Activated B cell treated with CpG ODN at 0.5 μM for 24 hours (primary cell): Measurements from ENCODE around the gene APOC3. TPM values are rescaled to one million over a fixed set of nuclear protein-coding genes. Genes with fewer than 3 reads are reported as not detected.

ENCODE experiments used
- ATAC-seq: fragments of 200-7000 bp; cut with Tn5 transposase; one replicate; pipeline ENCODE4 v1.10.0; 2021; ENCODE audit warnings: low read depth, mild to moderate bottlenecking, moderate library complexity
- CTCF ChIA-PET: fragments of 350-600 bp; sonication (Branson Sonifier 250); formaldehyde crosslinking; loops from one replicate; lab custom pipeline; 2021; ENCODE audit warnings: antibody characterized with exemption; lab: Charles Lee
- POLR2A ChIA-PET: fragments of 350-600 bp; sonication (Branson Sonifier 250); formaldehyde crosslinking; loops from one replicate; lab custom pipeline; 2021; ENCODE audit warnings: antibody characterized with exemption; lab: Charles Lee
- DNase-seq: peaks from one replicate; pipeline ENCODE4 v3.0.0; 2022
- H3K27ac Mint-ChIP-seq: one replicate; pipeline ENCODE4 v1.8.0; 2020; ENCODE audit warnings: mixed read lengths
- H3K27me3 Mint-ChIP-seq: one replicate; pipeline ENCODE4 v1.8.0; 2021; ENCODE audit warnings: mixed read lengths
- H3K36me3 Mint-ChIP-seq: one replicate; pipeline ENCODE4 v1.8.0; 2021; ENCODE audit warnings: low read depth, mixed read lengths
- H3K4me1 Mint-ChIP-seq: one replicate; pipeline ENCODE4 v1.8.0; 2021; ENCODE audit warnings: mixed read lengths
- H3K4me3 Mint-ChIP-seq: one replicate; pipeline ENCODE4 v1.8.0; 2020; ENCODE audit warnings: mild to moderate bottlenecking, mixed read lengths
- H3K9me3 Mint-ChIP-seq: one replicate; pipeline ENCODE4 v1.8.0; 2020; ENCODE audit warnings: mixed read lengths
- intact Hi-C: fragments of 100-400 bp; cut with micrococcal nuclease; formaldehyde crosslinking; loops from one replicate; pipeline ENCODE4 v1.15.1; 2024
- total RNA-seq: library from RNA; stranded (reverse); gene quantifications from 2 replicates; pipeline ENCODE4 v1.2.3, GENCODE V29; 2022
- TF ChIP-seq, protein P1 (sequence below): fragments of 200-600 bp; IDR thresholded peaks from one replicate; pipeline ENCODE4 v1.8.0; 2022; ENCODE audit warnings: antibody characterized with exemption, mild to moderate bottlenecking

APOC3 gene
- total RNA-seq, 1 donor from 2014 or later, result not detected

GRCh38 chr11:116869610-116870009 is 39.9 kb downstream of the APOC3 start:
- ChIA-PET POLR2A (interaction anchor here (0.6 kb wide), 1 partner anchor 275 kb away, joined by 3 read pairs; no protein-coding TSS in a partner anchor), CTCF (interaction anchor here (0.9 to 1.0 kb wide), 2 partner anchors 230 to 237 kb away, joined by 3 read pairs; no protein-coding TSS in a partner anchor)
- no peak overlapping the region for H3K27ac Mint-ChIP-seq
- peaks cover 95% of the 10 kb centered on the region for H3K36me3 Mint-ChIP-seq
- TF ChIP-seq, protein P1, sequence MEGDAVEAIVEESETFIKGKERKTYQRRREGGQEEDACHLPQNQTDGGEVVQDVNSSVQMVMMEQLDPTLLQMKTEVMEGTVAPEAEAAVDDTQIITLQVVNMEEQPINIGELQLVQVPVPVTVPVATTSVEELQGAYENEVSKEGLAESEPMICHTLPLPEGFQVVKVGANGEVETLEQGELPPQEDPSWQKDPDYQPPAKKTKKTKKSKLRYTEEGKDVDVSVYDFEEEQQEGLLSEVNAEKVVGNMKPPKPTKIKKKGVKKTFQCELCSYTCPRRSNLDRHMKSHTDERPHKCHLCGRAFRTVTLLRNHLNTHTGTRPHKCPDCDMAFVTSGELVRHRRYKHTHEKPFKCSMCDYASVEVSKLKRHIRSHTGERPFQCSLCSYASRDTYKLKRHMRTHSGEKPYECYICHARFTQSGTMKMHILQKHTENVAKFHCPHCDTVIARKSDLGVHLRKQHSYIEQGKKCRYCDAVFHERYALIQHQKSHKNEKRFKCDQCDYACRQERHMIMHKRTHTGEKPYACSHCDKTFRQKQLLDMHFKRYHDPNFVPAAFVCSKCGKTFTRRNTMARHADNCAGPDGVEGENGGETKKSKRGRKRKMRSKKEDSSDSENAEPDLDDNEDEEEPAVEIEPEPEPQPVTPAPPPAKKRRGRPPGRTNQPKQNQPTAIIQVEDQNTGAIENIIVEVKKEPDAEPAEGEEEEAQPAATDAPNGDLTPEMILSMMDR, result no peak
- intact Hi-C loops, result no loop called here
- H3K27me3 Mint-ChIP-seq, result no peaks in the 10 kb centered on the region
- DNase-seq (no peak), ATAC-seq (no peak)
- no peaks in the 10 kb centered on the region for H3K4me1 Mint-ChIP-seq
- H3K9me3 Mint-ChIP-seq, result no peaks in the 10 kb centered on the region
- H3K4me3 Mint-ChIP-seq, result no peak overlapping the region

DNA sequence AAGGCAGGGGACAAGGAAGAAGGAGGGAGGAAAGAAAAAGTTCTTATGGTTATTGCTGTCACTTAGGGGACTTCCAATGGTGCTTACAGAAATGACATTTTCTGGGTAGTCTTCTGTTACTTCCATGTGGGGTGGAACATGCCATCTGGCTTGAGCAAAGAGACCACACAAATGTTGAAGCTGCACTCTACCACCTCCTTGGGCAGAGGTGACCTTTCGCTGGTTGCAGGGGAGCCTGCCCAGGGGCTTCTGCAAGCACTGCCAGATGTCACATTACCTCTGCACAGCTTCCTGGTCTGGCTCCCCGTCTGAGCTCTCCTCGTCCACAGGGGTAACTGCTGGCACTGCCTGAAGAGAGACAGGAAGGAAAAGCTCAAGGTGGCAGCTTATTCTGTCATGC is 40.3 kb downstream of the APOC3 start:
- POLR2A ChIA-PET, result no interaction called here
- Mint-ChIP-seq H3K27me3 (no peaks in the 10 kb centered on the region), H3K4me3 (no peak overlapping the region), H3K4me1 (no peaks in the 10 kb centered on the region), H3K27ac (peak overlapping the region; percentile 12), H3K9me3 (no peaks in the 10 kb centered on the region), H3K36me3 (peaks cover 96% of the 10 kb centered on the region)
- ATAC-seq (no peak), DNase-seq (no peak)
- TF ChIP-seq, protein P1, result no peak
- intact Hi-C loops, result no loop called here
- CTCF ChIA-PET, result interaction anchor here (0.9 to 1.0 kb wide), 2 partner anchors 229 to 237 kb away, joined by 3 read pairs; no protein-coding TSS in a partner anchor

DNA sequence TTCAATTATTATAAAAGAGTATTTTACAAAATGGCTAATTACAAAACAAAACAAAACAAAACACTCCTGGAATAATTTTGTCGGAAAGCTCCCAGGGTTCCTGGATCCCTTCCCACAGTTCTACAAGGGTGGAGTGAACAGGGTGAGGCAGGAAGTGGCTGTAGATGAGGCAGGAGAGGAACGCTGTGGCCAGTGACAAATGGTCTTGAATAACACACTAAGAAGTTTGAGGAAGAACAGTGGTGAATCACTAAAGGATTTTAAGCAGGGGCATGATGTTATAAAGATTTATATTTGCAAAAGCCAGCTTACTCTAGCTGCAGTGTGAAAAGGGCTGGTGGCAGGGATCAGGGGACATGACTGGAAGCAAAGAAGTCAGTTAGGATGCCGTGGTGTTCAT is 41.5 kb downstream of the APOC3 start:
- Mint-ChIP-seq H3K9me3 (no peaks in the 10 kb centered on the region), H3K36me3 (peaks cover 93% of the 10 kb centered on the region), H3K27ac (no peak overlapping the region), H3K27me3 (no peaks in the 10 kb centered on the region), H3K4me3 (no peak overlapping the region), H3K4me1 (no peaks in the 10 kb centered on the region)
- CTCF ChIA-PET, result no interaction called here
- TF ChIP-seq, protein P1, result no peak
- no peak for DNase-seq
- no peak for ATAC-seq
- POLR2A ChIA-PET, result no interaction called here
- intact Hi-C loops, result no loop called here

- POLR2A ChIA-PET, result interaction anchor here (0.6 kb wide), 1 partner anchor 51 kb away, joined by 3 read pairs; no protein-coding TSS in a partner anchor
- H3K4me3 Mint-ChIP-seq, result no peak overlapping the region
These were observed 43.7 kb downstream of the APOC3 start for GRCh38 chr11:116873381-116873780.

GRCh38 chr11:116874251-116874650 is 44.5 kb downstream of the APOC3 start:
- DNase-seq, result no peak
- peaks cover 75% of the 10 kb centered on the region for H3K36me3 Mint-ChIP-seq
- H3K27ac Mint-ChIP-seq, result no peak overlapping the region
- ATAC-seq, result no peak
- no peaks in the 10 kb centered on the region for H3K9me3 Mint-ChIP-seq
- no peaks in the 10 kb centered on the region for H3K4me1 Mint-ChIP-seq
- intact Hi-C loops, result no loop called here
- H3K27me3 Mint-ChIP-seq, result no peaks in the 10 kb centered on the region
- CTCF ChIA-PET, result interaction anchor here (1.9 kb wide), 1 partner anchor 232 kb away, joined by 13 read pairs; no protein-coding TSS in a partner anchor
- TF ChIP-seq, protein P1, result no peak
- POLR2A ChIA-PET, result interaction anchor here (0.7 kb wide), 1 partner anchor 797 kb away, joined by 5 read pairs; no protein-coding TSS in a partner anchor
- H3K4me3 Mint-ChIP-seq, result no peak overlapping the region

More at GRCh38 chr11:116873381-116873780, 43.7 kb downstream of the APOC3 start:
- TF ChIP-seq, protein P1, result no peak
- Mint-ChIP-seq H3K9me3 (no peaks in the 10 kb centered on the region), H3K27ac (no peak overlapping the region), H3K4me1 (no peaks in the 10 kb centered on the region), H3K27me3 (no peaks in the 10 kb centered on the region), H3K36me3 (peaks cover 83% of the 10 kb centered on the region)
- no peak for DNase-seq
- CTCF ChIA-PET, result interaction anchor here (1.9 kb wide), 1 partner anchor 233 kb away, joined by 13 read pairs; no protein-coding TSS in a partner anchor
- intact Hi-C loops, result no loop called here
- ATAC-seq, result no peak
